HTR-8/SVneo (cell line): ENCODE data around the gene DISP3.

Source experiments
- DNase-seq: peaks from one replicate; pipeline ENCODE4 v3.0.0; 2011; ENCODE audit warnings: low spot score, mixed read lengths; ENCODE audit not compliant: insufficient read length
- FAIRE-seq: peaks from 2 replicates; lab custom pipeline; 2011; peaks lifted over from hg19 to GRCh38; lab: Jason Lieb, UNC

DISP3 gene

DNA sequence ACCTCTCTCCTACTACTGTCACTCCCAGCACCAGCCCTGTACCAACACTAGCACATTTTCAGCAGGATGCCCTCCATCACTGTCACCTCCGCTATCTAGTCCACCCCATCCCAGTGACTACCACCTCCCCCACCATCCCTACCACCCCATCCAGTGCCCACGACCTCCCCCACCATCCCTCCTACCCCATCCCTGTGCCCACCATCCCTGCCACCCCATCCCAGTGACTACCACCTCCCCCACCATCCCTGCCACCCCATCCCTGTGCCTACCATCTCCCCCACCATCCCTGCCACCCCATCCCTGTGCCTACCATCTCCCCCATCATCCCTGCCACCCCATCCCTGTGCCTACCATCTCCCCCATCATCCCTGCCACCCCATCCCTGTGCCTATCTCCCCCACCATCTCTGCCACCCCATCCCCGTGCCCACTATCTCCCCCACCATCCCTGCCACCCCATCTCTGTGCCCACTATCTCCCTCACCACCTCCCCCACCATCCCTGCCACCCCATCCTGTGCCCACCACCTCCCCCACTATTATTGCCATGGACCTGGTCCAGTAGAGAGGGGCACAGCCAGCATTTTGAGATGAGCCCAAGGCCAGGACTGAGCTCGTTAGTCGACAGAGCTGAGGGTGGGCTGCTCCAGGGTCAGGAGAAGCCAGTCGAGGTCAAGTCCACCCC, 45.7 kb downstream of the DISP3 start:
- FAIRE-seq, result no peak
- no peak for DNase-seq

GRCh38 chr1:11525151-11525505, 46.2 kb downstream of the DISP3 start:
- FAIRE-seq, result no peak
- DNase-seq, result no peak

GRCh38 chr1:11525516-11525915, 46.6 kb downstream of the DISP3 start:
- no peak for FAIRE-seq

GRCh38 chr1:11526071-11526895, 47.3 kb downstream of the DISP3 start:
- FAIRE-seq, result no peak
- no peak for DNase-seq

More at GRCh38 chr1:11525516-11525915, 46.6 kb downstream of the DISP3 start:
- no peak for DNase-seq

DNA sequence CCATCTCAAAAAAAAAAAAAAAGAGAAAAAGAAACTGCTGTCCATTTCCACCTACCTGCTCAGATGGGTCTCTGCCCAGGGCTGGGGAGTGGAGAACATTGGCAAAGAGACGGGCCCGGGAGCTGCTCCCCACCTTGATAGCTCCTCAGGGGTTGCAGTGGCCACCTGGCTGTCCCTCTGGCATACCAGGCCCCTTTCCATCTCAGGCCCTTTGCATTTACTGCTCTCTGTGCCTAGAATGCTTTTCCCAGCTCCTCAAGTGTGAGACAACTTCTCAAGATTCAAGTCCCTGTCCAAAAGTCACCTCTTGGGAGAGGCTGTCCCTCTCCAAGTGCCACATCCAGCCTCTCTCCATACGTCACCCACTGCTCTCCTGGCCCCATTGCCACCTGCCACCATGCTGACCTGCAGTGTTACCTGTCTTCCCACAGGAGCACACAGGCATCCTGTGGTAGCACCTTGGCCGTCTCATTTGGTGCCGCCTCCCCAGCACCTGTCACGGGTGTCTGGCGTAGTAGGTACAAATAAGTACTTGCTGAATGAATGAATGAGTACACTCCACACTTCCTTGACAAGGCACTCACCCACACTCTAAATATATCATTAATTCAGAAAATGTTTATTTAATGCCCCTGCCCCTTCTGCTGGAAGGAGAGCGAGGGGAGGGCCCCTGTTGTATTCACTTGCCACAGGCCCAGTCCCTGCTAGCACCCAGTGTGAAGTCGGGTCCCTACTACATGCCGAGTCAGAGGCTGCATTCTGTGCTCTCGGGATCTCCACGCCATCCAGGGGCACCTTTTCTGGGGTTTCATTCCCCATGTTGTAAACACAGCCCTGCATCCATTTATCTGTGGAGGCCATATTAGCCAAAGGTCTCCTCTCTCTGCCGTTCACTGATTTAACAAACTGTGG, 48.8 kb downstream of the DISP3 start:
- FAIRE-seq, result no peak
- DNase-seq, result no peak

DNA sequence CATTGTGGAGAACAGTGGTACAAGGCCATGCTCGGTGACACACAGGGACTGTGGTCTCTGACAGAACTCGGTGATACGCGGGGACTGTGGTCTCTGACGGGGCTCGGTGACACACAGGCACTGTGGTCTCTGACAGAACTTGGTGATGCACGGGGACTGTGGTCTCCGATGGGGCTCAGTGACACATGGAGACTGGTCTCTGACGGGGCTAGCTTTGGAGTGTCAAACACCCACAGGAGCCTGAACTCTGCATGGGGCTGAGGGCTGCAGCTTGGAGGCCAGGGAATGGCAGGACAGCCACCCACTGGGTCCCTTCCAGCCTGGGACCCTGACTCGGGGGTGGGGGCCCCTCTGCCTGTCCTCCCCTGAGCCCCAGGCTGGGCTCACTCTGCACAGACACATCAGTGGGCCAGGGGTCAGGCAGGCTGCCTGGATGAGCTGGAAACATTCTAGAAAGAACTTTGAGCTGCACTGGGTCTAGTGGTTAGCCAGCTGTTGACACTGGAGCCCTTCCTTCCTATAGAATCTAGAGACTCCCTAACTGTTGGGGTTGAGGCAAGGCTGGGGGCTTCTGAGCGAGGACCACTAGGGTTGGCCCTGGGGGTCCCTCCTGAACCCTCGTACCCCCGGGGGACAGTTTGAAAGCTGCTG, 49.8 kb downstream of the DISP3 start:
- FAIRE-seq (no peak), DNase-seq (no peak)

DNA sequence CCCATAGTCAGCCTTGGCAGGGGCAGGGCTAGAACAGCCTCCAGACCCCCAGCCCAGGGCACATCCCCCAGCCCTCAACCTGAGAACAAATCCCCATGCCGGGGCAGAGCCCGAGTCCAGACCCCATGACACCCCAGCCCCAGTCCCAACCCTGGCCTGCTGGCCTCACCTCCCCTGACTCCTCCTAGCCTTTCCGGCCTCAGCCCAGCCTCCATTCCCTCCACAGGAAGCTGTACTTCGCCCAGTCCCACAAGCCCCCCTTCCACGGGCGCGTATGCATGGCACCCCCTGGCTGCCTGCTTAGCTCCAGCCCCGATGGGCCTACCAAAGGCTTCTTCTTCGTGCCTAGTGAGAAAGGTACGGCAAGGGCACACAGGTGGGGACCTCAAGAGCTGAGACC, 50.4 kb downstream of the DISP3 start:
- FAIRE-seq (no peak), DNase-seq (no peak)

DNA sequence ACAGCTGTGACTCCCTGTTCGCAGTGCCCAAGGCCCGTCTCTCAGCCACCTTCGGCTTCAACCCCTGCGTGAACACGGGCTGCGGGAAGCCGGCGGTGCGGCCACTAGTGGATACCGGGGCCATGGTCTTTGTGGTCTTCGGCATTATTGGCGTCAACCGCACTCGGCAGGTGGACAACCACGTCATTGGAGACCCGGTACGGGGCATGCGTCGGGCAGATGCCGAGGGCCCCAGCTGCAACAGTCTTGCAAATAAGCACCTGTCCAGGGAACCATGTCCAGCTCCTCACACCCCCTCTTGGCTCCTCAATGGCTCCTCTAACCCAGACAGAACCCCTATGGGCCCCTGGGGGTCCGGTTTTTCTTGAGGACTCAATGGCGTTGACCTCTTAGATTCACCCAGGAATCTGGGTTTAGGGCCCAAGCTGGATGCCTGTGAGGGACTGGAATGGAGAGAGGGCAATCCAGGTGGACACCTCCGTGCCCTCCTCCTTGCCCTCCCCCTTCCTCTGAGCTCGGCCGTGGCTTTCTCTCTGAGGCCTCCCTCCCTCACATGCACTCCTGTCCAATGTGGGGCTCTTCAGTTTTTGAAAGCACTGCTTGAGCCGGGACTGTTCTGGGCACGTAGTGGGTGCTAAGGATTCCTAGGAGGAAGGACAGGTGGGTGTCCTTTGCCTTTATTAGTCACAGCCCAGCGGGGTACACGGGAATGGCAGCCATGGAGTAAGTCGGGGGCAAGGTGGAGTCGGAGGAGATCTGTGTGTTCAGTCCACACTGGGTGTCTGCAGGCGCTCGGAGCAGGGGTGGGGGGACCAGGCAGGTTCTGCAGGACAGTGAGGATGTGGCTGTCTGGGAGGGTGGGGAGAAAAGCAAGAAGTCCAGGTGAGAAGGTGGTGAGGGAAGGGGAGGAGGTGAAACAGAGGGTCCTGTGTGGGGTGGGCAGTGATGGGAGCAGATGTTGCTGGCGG, 51.1 kb downstream of the DISP3 start:
- FAIRE-seq (no peak), DNase-seq (no peak)

DNA sequence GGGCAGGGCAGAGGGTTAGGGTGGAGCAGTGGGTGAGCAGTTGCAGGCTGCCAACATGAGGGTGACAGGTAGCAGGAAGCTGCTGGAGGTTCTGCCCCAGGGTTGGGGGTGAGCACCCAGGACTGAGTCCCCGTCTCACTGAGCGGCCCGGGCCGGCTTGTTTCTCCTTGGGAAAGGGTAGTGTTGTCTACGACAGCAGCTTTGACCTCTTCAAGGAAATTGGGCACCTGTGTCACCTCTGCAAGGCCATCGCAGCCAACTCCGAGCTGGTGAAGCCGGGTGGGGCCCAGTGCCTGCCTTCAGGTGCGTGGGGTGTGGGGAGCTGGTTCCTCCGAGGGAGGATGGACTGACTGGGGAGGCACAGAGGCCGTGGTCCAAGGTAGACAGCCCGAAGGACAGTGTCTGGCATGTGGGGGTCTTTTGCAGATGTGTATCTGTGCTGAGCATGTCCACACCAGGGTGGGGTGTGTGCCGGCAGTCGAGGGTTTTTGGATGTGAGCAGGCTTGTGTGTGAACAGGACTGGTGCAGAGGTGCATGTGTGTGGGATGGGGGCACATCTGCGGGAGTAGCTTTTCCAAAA, 51.9 kb downstream of the DISP3 start:
- DNase-seq (no peak), FAIRE-seq (no peak)

DNA sequence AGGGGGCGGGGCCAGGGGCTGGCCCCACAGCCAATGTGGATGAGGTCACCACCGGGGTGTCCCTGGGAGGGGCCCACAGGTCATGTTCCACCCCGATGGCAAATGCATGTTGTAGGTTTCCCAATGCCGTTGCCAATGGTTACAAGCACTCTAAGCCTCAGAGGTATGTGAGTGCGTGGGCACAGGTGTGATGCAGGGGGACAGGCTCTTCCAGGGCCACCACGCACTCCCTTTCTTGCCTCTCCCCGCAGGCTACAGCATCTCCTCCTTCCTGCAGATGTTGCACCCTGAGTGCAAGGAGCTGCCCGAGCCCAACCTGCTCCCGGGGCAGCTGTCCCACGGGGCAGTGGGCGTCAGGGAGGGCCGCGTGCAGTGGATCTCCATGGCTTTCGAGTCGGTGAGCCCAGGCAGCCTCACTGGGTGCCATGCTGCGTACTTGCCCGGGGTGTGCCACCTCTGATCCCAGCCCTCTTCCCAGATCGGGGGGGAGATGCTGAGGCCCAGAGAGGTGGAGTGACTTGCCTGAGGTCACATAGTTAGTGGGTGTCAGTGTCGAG, 52.4 kb downstream of the DISP3 start:
- no peak for DNase-seq
- FAIRE-seq, result no peak

DNA sequence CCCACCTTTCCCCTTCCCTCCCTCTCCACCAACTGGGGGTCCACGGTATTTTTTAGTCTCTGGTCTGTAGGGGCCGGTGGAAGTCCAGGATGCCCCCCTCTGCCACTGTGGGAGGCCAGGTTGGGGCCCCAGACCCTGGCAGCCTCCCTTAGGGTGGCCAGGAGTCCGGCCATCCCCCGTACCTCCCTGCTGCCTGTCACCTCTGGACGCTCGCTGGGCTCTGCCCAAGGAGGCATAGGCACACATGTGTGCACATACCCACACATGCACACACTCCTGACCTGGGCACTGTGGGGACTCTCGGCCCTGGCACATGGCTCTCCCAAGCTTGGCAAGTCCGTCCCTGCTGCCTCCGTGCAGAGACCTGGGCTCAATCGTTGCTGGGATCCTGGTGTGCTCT, 53.0 kb downstream of the DISP3 start:
- DNase-seq (no peak), FAIRE-seq (no peak)

GRCh38 chr1:11533790-11534787, 55.1 kb downstream of the DISP3 start:
- DNase-seq, result no peak
- no peak for FAIRE-seq

DNA sequence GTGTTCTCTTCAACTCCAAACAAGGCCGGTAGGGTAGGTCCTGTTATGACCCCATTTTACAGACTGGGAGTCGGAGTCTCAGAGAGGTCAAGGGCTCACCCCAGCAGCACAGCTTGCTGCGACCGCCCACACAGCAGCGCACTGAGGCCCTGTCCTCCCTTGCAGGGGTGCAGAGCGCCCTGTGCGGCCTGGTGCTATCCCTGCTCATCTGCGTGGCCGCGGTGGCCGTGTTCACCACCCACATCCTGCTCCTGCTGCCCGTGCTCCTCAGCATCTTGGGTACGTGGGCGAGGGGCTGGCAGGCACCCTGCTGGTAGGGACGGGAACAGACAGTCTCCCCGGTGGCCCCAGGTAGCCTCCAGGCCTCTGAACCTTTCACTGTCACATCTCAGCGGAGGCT, 55.9 kb downstream of the DISP3 start:
- FAIRE-seq (no peak), DNase-seq (no peak)

GRCh38 chr1:11535316-11535715, 56.4 kb downstream of the DISP3 start:
- FAIRE-seq (no peak), DNase-seq (no peak)

- no peak for DNase-seq
- no peak for FAIRE-seq
These were observed 57.0 kb downstream of the DISP3 start for GRCh38 chr1:11535761-11536572.

- FAIRE-seq (no peak), DNase-seq (no peak)
These were observed 57.8 kb downstream of the DISP3 start for GRCh38 chr1:11536573-11537379.
